KMS-11 (cell line): Measurements from ENCODE around the gene TAX1BP1.

ENCODE experiments used
- H2AFZ ChIP-seq: fragments of 200-600 bp; sonication (generic); 2 replicates; pipeline ENCODE4 v1.6.1; 2016; ENCODE audit warnings: antibody characterized with exemption, mixed run types, low read depth
- H3K27ac ChIP-seq: fragments of 200-600 bp; sonication (generic); 2 replicates; pipeline ENCODE4 v1.6.1; 2016; ENCODE audit warnings: mild to moderate bottlenecking, mixed run types
- H3K27me3 ChIP-seq: fragments of 200-600 bp; sonication (generic); 2 replicates; pipeline ENCODE4 v1.6.1; 2017; ENCODE audit warnings: mild to moderate bottlenecking, low read depth, mixed run types, moderate library complexity; ENCODE audit not compliant: insufficient read depth
- H3K36me3 ChIP-seq: fragments of 200-600 bp; sonication (generic); 2 replicates; pipeline ENCODE4 v1.6.1; 2017; ENCODE audit warnings: mild to moderate bottlenecking, mixed run types; ENCODE audit not compliant: insufficient read depth
- H3K4me1 ChIP-seq: fragments of 200-600 bp; sonication (generic); 2 replicates; pipeline ENCODE4 v1.6.1; 2016; ENCODE audit warnings: mild to moderate bottlenecking, low read depth, mixed run types; ENCODE audit not compliant: poor library complexity, severe bottlenecking
- H3K4me2 ChIP-seq: fragments of 200-600 bp; sonication (generic); 2 replicates; pipeline ENCODE4 v1.7.0; 2016; ENCODE audit warnings: mild to moderate bottlenecking, mixed run types
- H3K4me3 ChIP-seq: fragments of 200-600 bp; sonication (generic); IDR thresholded peaks from 2 replicates; pipeline ENCODE4 v1.6.1; 2017; ENCODE audit warnings: low read depth, low read length, mixed read lengths; ENCODE audit not compliant: insufficient read depth
- H3K79me2 ChIP-seq: fragments of 200-600 bp; sonication (generic); 2 replicates; pipeline ENCODE4 v1.6.1; 2016; ENCODE audit warnings: low read depth, mixed run types; ENCODE audit not compliant: insufficient read depth
- H3K9ac ChIP-seq: fragments of 200-600 bp; sonication (generic); 2 replicates; pipeline ENCODE4 v1.6.1; 2016; ENCODE audit warnings: mild to moderate bottlenecking, mixed run types
- H4K20me1 ChIP-seq: fragments of 200-600 bp; sonication (generic); 2 replicates; pipeline ENCODE4 v1.6.1; 2016; ENCODE audit warnings: mild to moderate bottlenecking, mixed run types; ENCODE audit not compliant: insufficient read depth
- CTCF ChIP-seq: fragments of 200-600 bp; sonication (generic); conservative IDR thresholded peaks from 2 replicates; pipeline ENCODE4 v1.6.1; 2017; ENCODE audit warnings: low read depth, mild to moderate bottlenecking, antibody characterized with exemption, low read length, moderate library complexity, mixed read lengths

The TAX1BP1 gene

GRCh38 chr7:27812706-27813105, 72.7 kb downstream of the TAX1BP1 start:
- H3K4me2 ChIP-seq = no peak overlapping the region
- no peak overlapping the region for H2AFZ ChIP-seq
- TF ChIP-seq CTCF = no peak
- H3K4me1 ChIP-seq = peaks cover 12% of the 10 kb centered on the region
- no peaks in the 10 kb centered on the region for H3K27me3 ChIP-seq
- H3K27ac ChIP-seq = no peak overlapping the region
- H3K9ac ChIP-seq = no peak overlapping the region
- no peaks in the 10 kb centered on the region for H3K79me2 ChIP-seq
- H3K4me3 ChIP-seq = no peak overlapping the region
- H3K36me3 ChIP-seq = no peaks in the 10 kb centered on the region
- H4K20me1 ChIP-seq = no peaks in the 10 kb centered on the region

GRCh38 chr7:27822245-27822644, 82.3 kb downstream of the TAX1BP1 start:
- TF ChIP-seq CTCF = no peak
- Histone ChIP-seq H3K27ac (no peak overlapping the region), H3K4me3 (no peak overlapping the region), H3K4me2 (no peak overlapping the region), H3K9ac (no peak overlapping the region), H3K27me3 (no peaks in the 10 kb centered on the region), H3K36me3 (no peaks in the 10 kb centered on the region), H4K20me1 (no peaks in the 10 kb centered on the region), H3K79me2 (no peaks in the 10 kb centered on the region), H3K4me1 (no peaks in the 10 kb centered on the region), H2AFZ (no peak overlapping the region)

- Histone ChIP-seq H3K79me2 (no peaks in the 10 kb centered on the region), H4K20me1 (no peaks in the 10 kb centered on the region), H3K4me3 (no peak overlapping the region), H3K27me3 (no peaks in the 10 kb centered on the region), H3K9ac (no peak overlapping the region), H3K4me2 (no peak overlapping the region), H3K4me1 (no peaks in the 10 kb centered on the region), H3K36me3 (no peaks in the 10 kb centered on the region), H3K27ac (no peak overlapping the region), H2AFZ (no peak overlapping the region)
- no peak for TF ChIP-seq CTCF
Measured at GRCh38 chr7:27825891-27826290, 85.9 kb downstream of the TAX1BP1 start.

- Histone ChIP-seq H2AFZ (no peak overlapping the region), H3K9ac (no peak overlapping the region), H3K4me1 (no peaks in the 10 kb centered on the region), H3K4me3 (no peak overlapping the region), H3K27me3 (no peaks in the 10 kb centered on the region), H3K4me2 (no peak overlapping the region), H3K36me3 (no peaks in the 10 kb centered on the region), H3K79me2 (no peaks in the 10 kb centered on the region), H3K27ac (no peak overlapping the region), H4K20me1 (no peaks in the 10 kb centered on the region)
- no peak for TF ChIP-seq CTCF
Measured at GRCh38 chr7:27826357-27826756, 86.4 kb downstream of the TAX1BP1 start.
